HG03280 (cell line): Measurements from ENCODE around the gene ISOC2.
A peak's percentile ranks its signal among the peaks of the same experiment; 100 is the strongest.

Experiments used
- ATAC-seq: cut with Tn5 transposase; IDR thresholded peaks from one replicate; pipeline ENCODE4 v1.9.1; 2021; ENCODE audit warnings: mild to moderate bottlenecking, moderate library complexity; ENCODE audit not compliant: unreplicated experiment

ISOC2 gene

DNA sequence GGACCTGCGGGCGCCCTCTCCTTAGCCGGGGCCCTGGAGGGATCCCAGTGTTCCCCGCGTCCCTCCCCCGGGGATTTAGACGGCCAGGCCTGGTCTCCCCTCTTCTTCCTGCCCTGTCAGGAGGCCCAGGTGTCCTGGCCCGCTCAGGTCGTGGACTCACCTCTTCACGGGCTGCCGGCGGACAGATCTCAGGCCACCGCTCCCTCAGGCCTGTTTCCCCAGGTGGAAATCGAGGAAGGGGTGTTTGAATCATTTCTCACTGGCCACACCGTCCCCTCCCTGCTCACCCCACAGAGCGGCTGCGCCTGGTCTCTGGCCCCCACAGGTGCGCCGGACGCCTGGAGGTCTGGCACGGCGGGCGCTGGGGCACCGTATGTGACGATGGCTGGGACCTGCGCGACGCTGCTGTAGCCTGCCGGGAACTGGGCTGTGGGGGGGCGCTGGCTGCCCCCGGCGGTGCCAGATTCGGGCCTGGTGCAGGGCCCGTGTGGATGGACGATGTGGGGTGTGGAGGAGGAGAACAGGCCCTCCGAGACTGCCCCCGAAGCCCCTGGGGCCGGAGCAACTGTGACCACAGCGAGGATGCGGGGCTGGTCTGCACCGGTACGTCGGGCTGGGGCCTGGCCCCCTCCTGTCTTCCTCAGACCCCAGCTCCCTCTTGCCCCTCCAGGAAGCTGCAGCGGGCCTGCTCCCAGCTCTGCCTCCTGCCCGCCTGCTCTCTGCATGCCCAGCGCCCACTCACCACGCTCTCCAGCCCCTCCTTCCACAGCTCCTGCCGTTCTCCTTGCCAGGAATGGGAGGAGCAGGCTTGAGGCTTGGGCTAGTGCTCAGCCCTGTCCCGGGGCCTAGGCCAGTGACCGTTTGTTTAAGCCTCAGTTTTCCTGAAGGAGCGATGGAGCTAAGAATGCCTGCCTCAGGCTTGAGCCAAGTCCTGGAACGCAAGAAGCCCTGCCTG, 29.3 kb upstream of the ISOC2 start:
- ATAC-seq = no peak

- ATAC-seq = no peak
Observed at GRCh38 chr19:55489711-55490477, 28.5 kb upstream of the ISOC2 start.

- no peak for ATAC-seq
Observed at GRCh38 chr19:55488986-55489710, 27.7 kb upstream of the ISOC2 start.

- ATAC-seq = no peak
Observed at GRCh38 chr19:55487924-55488687, 26.7 kb upstream of the ISOC2 start, which contains the start of gene SSC5D. SSC5D (plus strand) TSS chr19:55488436; CDS start chr19:55488590, 154 bp downstream.

GRCh38 chr19:55486971-55487923, 25.8 kb upstream of the ISOC2 start:
- ATAC-seq = no peak

DNA sequence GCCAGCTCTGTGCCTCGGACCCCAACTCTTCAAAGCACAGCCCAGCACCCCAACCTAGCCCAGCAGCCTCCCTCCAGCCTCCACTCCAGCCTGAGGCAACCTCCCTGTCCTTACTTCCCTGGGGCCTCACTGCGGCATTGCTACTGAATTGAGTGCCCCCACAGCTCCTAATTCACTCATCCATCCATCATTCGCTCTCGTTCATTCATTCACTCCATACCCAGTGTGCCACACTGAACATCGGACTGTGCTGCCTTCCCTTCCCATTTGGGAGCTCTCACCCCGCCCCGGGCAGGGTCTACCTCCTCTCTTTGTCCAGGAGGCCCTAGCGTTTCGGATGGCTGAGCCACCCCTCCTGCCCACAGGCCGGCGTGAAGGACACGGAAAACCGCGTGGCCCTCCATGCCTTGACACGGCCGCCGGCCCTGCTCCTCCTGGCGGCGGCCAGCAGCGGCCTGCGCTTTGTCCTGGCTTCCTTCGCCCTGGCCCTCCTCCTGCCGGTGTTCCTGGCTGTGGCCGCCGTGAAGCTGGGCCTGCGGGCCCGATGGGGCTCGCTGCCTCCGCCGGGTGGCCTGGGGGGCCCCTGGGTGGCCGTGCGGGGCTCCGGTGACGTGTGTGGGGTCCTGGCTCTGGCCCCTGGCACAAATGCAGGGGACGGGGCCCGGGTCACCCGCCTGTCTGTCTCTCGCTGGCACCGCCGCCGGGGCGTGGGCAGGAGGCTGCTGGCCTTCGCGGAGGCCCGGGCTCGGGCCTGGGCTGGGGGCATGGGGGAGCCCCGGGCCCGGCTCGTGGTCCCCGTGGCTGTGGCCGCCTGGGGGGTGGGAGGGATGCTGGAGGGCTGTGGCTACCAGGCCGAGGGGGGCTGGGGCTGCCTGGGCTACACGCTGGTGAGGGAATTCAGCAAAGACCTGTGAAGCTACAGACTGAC, 24.9 kb upstream of the ISOC2 start:
- no peak for ATAC-seq

DNA sequence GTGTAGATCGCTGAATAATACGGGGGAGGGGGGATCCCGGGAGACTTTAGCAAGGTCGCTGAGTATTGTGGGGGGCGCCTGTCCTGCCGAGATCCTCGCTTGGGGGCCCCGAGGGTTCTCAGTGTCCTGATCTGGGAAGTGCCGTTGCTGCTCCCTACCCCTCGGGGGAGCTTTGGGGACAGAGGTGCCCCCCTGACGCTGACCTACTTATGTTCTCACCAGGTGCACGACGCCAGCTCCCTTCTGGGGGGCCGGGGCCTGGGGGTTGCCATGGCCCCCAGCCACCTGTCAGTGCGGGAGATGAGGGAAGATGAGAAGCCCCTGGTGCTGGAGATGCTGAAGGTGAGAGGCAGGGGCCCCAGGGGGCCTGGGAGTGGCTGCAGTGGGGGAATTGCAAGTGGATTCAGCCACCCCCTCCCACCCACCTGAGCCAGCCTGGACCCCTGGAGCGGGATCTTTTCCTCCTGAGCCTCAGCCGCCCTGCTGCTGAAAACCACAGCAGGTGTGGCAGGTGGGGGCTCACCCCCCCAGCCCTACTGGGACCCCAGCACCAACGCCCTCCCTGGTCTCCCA, 24.1 kb upstream of the ISOC2 start:
- ATAC-seq = no peak

DNA sequence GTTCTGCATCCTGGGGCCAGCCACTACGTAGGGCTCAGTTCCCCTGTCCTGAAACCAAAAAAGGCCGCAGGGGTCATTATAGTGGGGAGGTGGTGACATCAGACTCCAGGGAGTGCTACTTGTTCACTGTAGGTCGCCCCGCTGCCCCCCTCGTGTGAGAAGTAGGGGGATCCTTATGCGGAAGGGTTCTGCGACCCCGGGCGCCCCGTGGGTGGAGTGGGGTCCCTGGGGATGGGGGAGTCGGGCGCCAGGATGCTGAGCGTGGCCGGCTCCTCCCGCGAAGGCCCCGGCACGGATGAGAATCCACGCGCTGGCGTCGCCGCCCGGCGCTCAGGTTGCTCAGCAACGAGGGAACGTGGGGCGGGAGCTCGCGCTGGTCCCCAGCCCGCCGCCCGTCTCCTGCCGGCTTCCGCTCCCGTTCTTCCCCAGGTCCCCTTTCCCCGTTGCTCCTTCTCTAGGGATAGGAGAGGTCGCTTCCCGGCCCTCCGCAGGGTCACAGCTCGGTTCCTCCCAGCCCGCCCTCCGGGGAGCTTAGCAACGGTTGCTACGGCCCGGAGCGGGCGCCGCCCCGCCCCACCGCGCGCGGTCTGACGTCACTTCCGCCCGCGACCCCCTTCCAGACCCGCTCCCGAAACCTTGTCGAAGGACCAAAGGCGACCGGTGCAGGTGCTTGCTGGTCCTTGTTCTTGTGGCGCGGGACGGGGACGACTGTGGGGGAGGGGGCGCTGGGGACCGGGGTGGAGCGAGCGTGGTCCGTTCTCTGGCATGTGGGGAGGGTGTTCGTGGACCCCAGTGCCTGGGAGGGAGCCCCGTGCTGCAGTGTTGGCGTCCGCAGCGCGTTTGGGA, 23.4 kb upstream of the ISOC2 start, which contains the start of gene NAT14:
Gene NAT14 (plus strand): TSS at position 596 of the 846 bp plus-strand sequence. CDS start 521 bp downstream, outside the sequence.
- ATAC-seq = peak; percentile 48

GRCh38 chr19:55483706-55484592, 22.5 kb upstream of the ISOC2 start:
- ATAC-seq = no peak

- ATAC-seq = no peak
Observed at GRCh38 chr19:55482967-55483705, 21.7 kb upstream of the ISOC2 start.

GRCh38 chr19:55482156-55482961, 20.9 kb upstream of the ISOC2 start:
- no peak for ATAC-seq

- no peak for ATAC-seq
Observed at GRCh38 chr19:55481794-55482155, 20.3 kb upstream of the ISOC2 start.

DNA sequence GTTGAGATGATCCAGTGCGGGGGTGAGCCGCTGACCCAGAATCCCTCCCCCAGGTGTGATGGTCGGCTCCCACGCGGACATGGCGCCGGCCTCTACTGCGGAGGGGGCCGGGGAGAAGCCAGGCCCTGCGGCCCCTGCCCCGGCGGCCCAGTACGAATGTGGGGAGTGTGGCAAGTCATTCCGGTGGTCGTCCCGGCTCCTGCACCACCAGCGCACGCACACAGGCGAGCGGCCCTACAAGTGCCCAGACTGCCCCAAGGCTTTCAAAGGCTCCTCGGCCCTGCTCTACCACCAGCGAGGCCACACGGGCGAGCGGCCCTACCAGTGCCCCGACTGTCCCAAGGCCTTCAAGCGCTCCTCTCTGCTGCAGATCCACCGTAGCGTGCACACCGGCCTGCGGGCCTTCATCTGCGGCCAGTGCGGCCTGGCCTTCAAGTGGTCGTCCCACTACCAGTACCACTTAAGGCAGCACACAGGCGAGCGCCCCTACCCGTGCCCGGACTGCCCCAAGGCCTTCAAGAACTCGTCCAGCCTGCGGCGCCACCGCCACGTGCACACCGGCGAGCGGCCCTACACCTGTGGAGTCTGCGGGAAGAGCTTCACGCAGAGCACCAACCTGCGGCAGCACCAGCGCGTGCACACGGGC, 19.8 kb upstream of the ISOC2 start:
- no peak for ATAC-seq
